Activated CD4-positive, alpha-beta T cell treated with anti-CD3 and anti-CD28 coated beads for 48 hours (primary cell): ENCODE data around the gene SETD5.

Source experiments
- DNase-seq: peaks from one replicate; pipeline ENCODE4 v3.0.0-alpha.2; 2020

SETD5 gene

GRCh38 chr3:9412293-9412692, 14.9 kb downstream of the SETD5 start:
- no peak for DNase-seq

GRCh38 chr3:9414826-9415225, 17.4 kb downstream of the SETD5 start:
- no peak for DNase-seq

GRCh38 chr3:9415485-9416138, 18.2 kb downstream of the SETD5 start:
- DNase-seq = no peak

- DNase-seq = no peak
These were observed 18.8 kb downstream of the SETD5 start for GRCh38 chr3:9416139-9416780.

GRCh38 chr3:9420850-9421549, 23.6 kb downstream of the SETD5 start:
- DNase-seq = no peak

GRCh38 chr3:9422712-9423424, 25.5 kb downstream of the SETD5 start:
- DNase-seq = no peak

- DNase-seq = no peak
These were observed 31.0 kb downstream of the SETD5 start for GRCh38 chr3:9428411-9428810.

- no peak for DNase-seq
These were observed 33.3 kb downstream of the SETD5 start for GRCh38 chr3:9430733-9431132.

- no peak for DNase-seq
These were observed 36.5 kb downstream of the SETD5 start for GRCh38 chr3:9433627-9434521.

- no peak for DNase-seq
These were observed 37.9 kb downstream of the SETD5 start for GRCh38 chr3:9435316-9435715.

- DNase-seq = no peak
These were observed 41.9 kb downstream of the SETD5 start for GRCh38 chr3:9439331-9439730.

- DNase-seq = no peak
These were observed 44.2 kb downstream of the SETD5 start for GRCh38 chr3:9441501-9442221.

GRCh38 chr3:9448071-9448470, 50.7 kb downstream of the SETD5 start:
- no peak for DNase-seq

- DNase-seq = no peak
These were observed 51.2 kb downstream of the SETD5 start for GRCh38 chr3:9448643-9449042.

GRCh38 chr3:9450126-9450525, 52.7 kb downstream of the SETD5 start:
- DNase-seq = no peak

GRCh38 chr3:9450991-9451390, 53.6 kb downstream of the SETD5 start:
- DNase-seq = no peak

- DNase-seq = no peak
These were observed 55.0 kb downstream of the SETD5 start for GRCh38 chr3:9452417-9452816.

- no peak for DNase-seq
These were observed 58.2 kb downstream of the SETD5 start for GRCh38 chr3:9455596-9456131.

- DNase-seq = peak; percentile 11
These were observed 70.0 kb downstream of the SETD5 start for GRCh38 chr3:9467451-9467850.

- peak; percentile 57 for DNase-seq
These were observed 71.0 kb downstream of the SETD5 start for GRCh38 chr3:9468460-9468859.

- no peak for DNase-seq
These were observed 72.6 kb downstream of the SETD5 start for GRCh38 chr3:9469986-9470385.
